Measurements from ENCODE around the gene FBXW4.

FBXW4 gene

GRCh38 chr10:101694674-101695403 lies at the start of gene FBXW4:
Gene FBXW4 (minus strand): TSS chr10:101695170. CDS start chr10:101695105, 65 bp downstream.
- DNase-seq, result peak; percentile 73

- no peak for DNase-seq
Observed at GRCh38 chr10:101744267-101744666, 49.3 kb upstream of the FBXW4 start.

GRCh38 chr10:101741938-101742337 lies 47.0 kb upstream of the FBXW4 start:
- DNase-seq, result no peak

- no peak for DNase-seq
Observed at GRCh38 chr10:101736666-101737065, 41.7 kb upstream of the FBXW4 start.

GRCh38 chr10:101732096-101732495 lies 37.1 kb upstream of the FBXW4 start:
- DNase-seq, result no peak

- DNase-seq, result no peak
Observed at GRCh38 chr10:101726115-101726387, 31.1 kb upstream of the FBXW4 start.

GRCh38 chr10:101725296-101726114 lies 30.5 kb upstream of the FBXW4 start:
- no peak for DNase-seq

GRCh38 chr10:101724446-101724845 lies 29.5 kb upstream of the FBXW4 start:
- no peak for DNase-seq

GRCh38 chr10:101723176-101723575 lies 28.2 kb upstream of the FBXW4 start:
- DNase-seq, result no peak

GRCh38 chr10:101721806-101722205 lies 26.8 kb upstream of the FBXW4 start:
- DNase-seq, result no peak

- no peak for DNase-seq
Observed at GRCh38 chr10:101720606-101721230, 25.7 kb upstream of the FBXW4 start.

- no peak for DNase-seq
Observed at GRCh38 chr10:101718690-101719275, 23.8 kb upstream of the FBXW4 start.

- no peak for DNase-seq
Observed at GRCh38 chr10:101716891-101717659, 22.1 kb upstream of the FBXW4 start.

- DNase-seq, result no peak
Observed at GRCh38 chr10:101712997-101713396, 18.0 kb upstream of the FBXW4 start.

- no peak for DNase-seq
Observed at GRCh38 chr10:101710793-101711192, 15.8 kb upstream of the FBXW4 start.

- no peak for DNase-seq
Observed at GRCh38 chr10:101710059-101710695, 15.2 kb upstream of the FBXW4 start.

GRCh38 chr10:101709359-101710058 lies 14.5 kb upstream of the FBXW4 start:
- DNase-seq, result no peak

- DNase-seq, result no peak
Observed at GRCh38 chr10:101708870-101709269, 13.9 kb upstream of the FBXW4 start.

- no peak for DNase-seq
Observed at GRCh38 chr10:101708073-101708472, 13.1 kb upstream of the FBXW4 start.

GRCh38 chr10:101704331-101704730 lies 9.4 kb upstream of the FBXW4 start:
- DNase-seq, result no peak

- DNase-seq, result no peak
Observed at GRCh38 chr10:101696632-101697031, 1.7 kb upstream of the FBXW4 start.

Data from activated CD8-positive, alpha-beta memory T cell treated with anti-CD3 and anti-CD28 coated beads, Interleukin-2, amount 50 U/mL, for 4 hours (primary cell).